Measurements from ENCODE around the gene FAM149A.

Gene FAM149A

GRCh38 chr4:186202490-186203140, 98.1 kb downstream of the FAM149A start:
- DNase-seq (ENCODE audit: low spot score), result no peak

DNA sequence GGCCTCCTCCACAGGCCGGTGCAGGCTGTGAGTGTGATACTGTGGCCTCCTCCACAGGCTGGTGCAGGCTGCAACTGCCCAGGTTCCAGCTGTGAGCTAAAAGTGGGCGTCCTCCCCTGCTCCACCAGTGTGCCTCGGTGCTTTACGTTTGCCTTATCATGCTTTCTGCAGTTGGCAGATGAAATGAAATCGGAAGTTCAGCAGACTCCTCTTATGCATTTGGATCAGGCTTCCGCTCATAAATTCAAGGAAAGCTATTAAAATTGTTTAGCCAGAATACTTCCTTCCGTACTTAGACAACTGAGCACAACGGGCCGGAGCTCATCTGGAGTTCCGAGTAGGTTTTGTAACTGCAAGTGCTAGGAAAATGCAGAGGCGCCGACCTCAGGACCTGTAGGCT, 98.9 kb downstream of the FAM149A start:
- no peak for DNase-seq (ENCODE audit: low spot score)

GRCh38 chr4:186204103-186204559, 99.6 kb downstream of the FAM149A start:
- DNase-seq (ENCODE audit: low spot score), result no peak

DNA sequence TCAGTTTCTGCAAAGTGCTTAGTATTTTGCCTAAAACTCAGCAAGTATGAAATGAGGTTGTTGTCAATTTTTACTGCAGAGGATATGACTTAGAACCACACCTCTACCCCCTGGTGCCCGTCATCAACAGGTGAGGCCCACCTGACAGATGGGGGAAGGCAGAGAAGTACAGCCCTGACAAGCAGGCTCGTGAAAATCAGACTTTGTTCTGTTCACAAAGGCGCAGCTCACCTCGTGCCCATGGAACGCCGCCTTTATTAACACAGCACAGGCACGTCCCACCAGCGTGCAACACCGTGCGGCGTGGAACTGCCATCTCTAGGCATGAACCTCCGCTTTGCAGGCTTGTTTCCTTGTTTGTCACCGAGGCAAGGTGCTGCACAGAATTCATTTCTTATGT, 100.2 kb downstream of the FAM149A start:
- DNase-seq (ENCODE audit: low spot score), result no peak

DNA sequence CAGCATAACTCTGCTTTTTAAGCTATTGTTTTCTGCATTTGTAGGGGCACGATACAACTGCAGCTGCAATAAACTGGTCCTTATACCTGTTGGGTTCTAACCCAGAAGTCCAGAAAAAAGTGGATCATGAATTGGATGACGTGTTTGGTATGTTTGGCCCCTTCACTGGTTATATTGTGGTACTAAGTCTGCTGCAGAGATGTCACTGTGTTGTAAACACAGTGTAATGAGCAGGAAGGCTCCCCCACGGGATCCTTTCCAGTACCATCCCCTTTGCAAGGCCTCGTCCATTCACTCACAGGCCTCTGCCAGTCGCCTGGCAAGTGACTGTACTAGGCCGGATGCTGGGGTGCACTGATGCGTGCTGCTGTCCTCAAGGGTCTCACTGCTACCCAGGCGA, 100.7 kb downstream of the FAM149A start:
- no peak for DNase-seq (ENCODE audit: low spot score)

DNA sequence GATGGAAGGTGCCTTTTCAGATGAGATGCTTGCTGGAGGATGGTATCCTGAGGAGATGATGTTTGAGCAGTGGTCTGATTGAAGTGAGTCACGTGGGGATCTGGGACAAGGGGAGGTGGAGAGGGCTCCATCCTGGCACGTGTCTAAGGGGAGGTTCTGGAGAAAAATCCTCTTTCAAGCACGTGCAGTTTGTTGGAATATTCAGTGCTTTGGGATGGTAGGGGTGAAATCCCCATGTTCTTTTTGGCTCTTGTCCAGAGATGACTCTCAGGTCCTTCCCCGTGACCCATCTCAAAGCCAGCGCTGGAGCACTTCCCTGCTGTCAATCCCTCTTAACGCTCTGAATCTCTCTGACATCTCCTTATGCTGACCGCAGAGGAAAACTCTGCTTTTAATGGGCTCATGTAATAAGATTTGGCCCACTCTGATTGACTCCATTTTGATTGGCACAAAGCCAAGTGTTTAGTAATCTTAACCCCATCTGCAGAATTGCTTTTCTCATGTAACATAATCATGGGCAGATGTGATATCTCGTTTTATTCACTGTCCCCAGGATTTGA, 112.0 kb downstream of the FAM149A start:
- DNase-seq (ENCODE audit: low spot score), result no peak

DNA sequence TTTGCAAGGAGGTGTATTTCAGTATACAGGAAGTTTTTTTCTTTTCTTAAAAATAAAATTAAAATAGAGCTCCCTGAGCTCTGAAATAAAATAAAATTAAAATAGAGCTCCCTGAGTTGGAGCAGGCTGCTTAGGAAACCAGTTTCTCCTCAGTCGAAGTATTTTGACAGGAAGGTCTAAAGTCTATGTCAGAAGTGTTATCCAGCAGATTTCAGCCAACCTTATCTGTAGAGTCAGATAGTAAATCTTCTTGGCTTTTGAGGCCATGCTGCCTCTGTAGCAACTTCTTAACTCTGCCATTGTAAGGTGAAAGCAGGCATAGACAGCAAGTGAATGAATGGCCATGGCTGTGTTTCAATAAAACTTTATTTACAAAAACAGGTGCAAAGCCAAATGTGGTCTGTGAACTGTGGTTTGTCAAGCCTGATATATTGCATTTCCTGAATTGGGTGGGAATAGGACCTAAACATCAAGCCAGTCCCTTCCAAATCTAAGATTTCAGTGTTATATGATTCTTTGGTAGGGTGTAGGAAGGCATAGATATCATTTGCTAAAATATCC, 113.3 kb downstream of the FAM149A start:
- no peak for DNase-seq (ENCODE audit: low spot score)

- DNase-seq (ENCODE audit: low spot score), result no peak
These were observed 117.1 kb downstream of the FAM149A start for GRCh38 chr4:186221624-186222023.

All from HuH-7 (cell line).